CMK (cell line): ENCODE measurements around the gene TEX2.

Experiments
- DNase-seq: peaks from one replicate; pipeline ENCODE4 v3.0.0-alpha.2; 2010; ENCODE audit warnings: low read depth

TEX2 gene

DNA sequence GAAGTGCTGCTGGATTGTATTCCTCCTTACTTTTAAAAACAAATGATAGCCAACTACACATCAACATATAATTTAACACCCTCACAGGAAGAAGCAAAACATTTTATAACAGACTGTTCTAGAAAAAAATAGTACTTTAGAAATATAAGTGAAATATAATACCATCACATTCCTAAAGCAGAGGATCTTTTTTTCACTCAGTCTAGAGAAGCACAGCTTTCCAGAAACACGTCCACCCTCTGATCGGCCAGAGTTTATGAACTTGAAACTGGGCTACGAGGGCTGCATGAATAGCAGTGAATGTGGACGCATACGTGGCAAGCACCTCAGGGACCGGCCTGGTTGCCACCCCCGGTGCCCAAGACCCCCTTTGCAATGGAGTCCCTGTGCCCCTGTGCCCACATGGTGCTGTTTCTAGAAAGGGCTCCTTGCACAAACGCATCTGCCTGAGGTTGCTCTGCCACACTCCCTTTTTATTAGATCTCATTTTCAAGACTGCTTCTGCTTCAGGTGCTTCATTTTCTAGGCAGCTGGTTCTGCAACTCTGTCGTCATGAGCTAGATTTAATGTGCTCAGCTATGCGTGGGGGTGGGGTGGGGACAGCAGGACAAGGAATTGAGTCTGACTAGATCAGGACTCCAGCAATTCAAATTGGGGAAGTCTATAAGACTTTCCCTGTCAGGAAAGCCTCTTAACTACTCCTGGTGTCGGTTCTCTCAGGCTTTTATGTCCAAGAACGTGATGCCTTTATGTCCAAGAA lies 104.0 kb downstream of the TEX2 start:
- DNase-seq, result no peak

DNA sequence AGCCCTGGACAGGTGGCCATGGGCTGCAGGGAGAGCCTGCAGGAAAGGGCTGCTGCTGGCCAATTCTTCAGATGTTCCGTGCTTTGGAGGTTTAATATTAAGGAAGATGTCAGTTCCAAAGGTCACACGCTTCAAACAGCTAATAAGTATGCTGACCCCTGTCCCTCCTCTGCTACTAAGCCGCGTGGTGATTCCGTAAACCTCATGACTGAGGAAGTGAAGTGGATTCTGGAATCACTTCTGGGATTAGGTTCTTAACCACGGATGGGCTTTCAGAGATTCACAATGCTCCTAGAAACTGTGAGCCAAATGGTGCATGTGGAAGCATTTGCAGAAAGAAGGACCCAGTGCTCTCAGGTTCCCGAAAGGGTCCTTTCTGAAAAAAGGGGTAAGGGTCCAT lies 104.7 kb downstream of the TEX2 start:
- no peak for DNase-seq

DNA sequence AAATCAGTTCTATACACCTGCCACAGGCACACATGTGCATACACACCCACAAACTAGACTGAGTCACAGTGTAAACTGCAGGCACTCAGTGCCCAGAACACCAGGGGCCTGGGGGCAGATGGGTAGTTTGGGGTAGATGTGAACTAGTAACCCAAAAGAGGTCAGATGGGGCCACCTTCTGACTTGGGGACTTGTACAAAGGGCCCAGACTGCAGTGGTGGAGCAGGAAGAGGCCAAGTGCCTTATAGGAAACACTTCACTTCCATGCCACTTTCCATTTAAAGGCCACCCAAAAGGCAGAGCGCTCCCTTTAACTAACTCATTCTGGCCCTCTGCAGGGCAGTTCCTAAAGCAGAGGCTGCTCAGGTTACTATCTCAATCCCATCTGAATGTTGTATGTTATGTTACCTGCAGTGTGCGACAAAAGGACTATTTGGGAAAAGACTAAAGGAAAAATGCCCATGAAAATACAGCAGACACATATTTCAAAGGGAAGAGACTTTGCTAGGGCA lies 105.3 kb downstream of the TEX2 start:
- no peak for DNase-seq

DNA sequence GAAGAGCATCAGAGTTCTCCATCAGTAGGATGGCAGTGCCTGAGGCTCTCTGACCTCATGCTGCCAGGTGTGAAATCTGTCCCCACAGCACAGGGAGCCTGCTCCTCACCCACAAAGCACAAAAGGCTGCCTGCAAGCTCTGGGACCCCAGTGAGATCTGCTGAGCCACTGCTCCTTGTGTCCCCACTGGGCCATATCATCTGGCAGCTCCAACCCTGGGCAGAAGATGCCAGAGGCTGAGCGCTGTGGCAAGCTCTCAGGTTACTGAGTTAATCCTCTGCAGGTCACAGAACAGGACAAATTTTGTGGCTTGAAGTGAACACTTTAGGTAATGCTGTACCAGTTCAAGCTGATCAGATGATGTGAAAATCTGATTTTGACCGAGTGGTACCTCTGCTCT lies 106.4 kb downstream of the TEX2 start:
- DNase-seq, result no peak

DNA sequence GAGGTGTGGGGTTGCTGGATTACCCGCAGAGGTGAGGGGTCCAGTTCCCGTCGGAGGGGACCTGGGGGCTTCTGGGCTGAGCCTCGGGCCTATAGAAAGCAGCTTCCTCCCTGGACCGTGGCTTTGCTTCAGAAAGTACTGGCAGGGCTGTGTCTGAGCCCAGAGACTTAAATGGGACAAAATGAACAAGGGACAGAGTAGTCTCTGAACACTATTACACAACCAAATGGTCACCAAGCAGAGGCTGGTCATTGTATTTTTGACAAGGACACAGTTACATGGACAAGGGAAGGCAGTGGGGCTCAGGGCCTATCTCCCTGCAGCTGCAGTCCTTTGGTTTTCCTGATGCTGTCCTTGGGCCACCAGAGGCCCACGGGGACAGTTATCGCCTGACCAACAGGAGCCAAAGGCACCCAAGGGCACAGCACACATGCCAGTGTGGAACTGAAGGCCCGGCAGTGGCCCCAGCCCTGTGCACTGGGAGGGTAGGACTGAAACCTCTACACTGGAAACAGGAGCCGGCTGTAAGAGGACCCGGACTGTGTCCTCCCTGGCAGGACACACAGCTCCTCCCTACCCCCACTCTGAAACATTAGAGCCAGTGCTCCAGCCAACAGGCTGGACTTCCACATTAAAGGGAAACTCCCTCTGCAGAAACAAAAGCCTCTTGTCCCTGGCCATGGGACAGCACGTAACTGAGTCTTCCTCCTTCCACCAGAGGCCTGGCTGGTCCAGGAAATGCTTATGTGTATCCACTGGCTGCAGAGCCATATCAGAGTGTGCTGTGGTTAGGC lies 107.1 kb downstream of the TEX2 start:
- DNase-seq, result no peak

DNA sequence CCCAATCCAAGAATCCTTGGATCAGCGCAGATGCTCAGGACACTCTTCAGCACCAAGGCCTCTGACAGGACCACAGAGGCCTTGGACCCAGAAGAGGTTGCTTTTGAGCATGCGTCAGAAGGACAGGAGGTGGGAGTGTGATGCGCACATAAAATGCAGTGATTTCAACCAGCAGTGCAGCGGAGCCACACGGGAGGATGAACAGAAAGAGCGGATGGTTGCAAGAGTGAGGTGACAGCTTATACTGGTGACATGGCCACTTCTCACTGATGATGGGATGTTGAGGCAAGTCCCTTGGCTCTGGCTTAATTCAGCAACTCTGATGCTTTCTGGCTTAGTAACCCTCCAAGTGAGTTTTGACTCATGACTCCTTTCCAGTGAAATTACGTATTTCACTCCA lies 107.9 kb downstream of the TEX2 start:
- no peak for DNase-seq

DNA sequence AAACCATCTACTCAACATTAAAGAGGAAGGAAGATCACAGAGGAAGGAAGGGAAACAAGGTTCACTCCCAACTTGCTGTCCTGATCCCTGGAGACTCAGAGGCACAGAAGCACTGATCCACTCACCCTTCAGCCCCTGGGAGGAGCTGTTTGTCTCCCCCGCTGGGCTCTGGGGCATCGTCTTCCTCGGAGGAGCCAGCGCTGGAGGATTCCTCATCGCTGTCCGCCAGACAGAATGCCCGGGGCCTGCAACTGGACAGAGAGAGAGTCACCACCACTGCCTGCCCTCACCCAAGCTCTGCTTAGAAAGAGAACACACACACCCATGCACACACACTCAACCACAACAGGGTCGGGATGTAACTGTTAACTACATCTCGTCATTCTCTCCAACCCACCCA lies 108.3 kb downstream of the TEX2 start:
- DNase-seq, result no peak

DNA sequence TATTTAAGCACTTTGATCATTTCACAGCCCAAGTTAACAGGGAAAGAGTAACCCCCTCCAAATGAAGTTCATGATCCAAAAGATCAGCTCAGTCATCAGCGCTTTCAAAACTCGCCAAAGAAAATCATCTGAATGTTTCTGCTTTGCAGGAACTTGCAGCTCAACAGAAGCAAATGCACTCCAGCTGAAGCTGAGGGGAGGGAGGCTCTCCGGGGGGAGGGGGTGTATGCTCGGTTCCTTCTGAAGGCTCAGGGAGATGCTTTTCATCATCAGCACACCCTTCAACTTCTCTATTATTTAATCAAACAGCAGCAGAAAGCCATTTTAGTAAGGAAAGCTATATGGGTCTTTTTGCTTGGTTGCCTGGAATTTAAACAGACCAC lies 108.8 kb downstream of the TEX2 start:
- DNase-seq, result no peak

DNA sequence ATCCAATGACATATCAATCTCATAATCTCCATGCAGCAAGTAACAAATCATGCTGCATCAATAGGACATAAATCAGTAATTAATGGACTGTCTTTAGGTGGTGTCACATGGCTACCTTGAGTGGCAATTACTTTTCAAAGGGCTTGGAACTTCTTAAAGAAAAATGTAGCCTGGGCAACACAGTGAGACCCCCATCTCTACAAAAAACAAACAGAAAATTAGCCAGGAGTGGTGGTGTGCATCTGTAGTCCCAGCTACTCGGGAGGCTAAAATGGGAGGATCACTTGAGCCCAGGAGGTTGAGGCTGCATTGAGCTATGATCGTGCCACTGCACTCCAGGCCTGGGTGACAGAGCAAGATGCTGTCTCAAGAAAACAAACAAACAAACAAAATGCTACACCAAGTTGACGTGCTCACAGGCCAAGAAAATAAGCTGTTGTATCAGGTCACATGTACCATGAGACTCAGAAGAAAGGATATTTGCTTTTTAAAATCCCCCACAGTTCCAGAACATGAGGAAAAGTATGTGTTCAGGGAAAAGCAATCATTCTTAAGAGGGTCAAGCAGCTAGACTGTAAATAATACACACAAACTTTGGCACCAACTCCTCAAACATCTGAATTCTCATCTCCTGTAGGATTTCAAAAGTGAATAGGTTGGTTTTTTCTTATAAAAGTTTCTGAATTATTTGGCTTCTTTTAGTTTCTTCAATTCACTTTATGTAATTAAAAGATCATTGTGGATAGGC lies 109.3 kb downstream of the TEX2 start:
- no peak for DNase-seq

DNA sequence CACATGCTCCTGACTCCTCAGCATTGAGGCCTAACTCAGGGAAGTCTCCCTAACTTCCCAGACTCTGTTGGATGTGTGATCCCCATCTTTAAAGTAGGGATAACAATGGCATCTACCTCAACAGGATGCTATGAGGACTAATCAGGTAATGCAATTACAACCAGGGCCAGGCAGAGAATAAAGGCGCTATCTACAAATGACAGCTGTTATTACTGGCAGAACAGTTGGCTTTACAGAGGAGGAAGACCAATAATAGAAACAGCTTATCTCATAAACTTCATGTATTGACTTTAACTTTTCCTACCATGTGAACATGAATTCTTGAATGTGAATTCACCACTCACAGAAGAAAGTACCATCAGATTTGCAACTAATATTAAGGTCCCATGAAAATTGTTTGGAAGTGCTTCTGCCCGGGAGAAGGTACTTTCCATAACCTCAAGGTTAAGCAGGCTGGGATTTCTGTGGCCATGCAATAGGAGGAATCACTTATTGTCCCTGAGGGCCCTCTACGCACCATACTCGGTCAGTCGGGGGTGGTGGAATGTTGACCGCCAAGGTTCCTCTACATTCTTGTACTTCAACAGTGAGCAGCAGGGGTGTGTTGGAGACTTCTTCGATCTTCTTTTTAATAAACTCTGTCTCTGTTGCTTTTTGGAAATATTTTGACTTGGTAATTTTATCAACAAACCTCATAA lies 110.5 kb downstream of the TEX2 start:
- no peak for DNase-seq

DNA sequence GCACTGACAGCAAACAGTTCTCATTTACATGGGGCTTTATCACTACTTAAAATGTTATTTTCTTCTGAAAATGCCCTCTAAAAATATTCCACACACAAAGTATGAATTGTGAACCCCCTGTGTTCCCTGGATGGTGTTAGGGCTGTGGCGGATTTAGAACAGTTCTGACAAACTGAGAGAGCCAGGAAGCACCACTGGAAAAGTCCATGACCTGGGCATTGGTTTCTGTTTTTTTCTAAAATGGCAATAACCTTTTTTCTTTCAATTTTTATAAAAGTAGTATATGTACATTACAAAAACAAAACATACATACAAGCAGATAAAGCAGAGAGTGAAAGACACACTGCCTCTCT lies 112.1 kb downstream of the TEX2 start:
- DNase-seq, result no peak

DNA sequence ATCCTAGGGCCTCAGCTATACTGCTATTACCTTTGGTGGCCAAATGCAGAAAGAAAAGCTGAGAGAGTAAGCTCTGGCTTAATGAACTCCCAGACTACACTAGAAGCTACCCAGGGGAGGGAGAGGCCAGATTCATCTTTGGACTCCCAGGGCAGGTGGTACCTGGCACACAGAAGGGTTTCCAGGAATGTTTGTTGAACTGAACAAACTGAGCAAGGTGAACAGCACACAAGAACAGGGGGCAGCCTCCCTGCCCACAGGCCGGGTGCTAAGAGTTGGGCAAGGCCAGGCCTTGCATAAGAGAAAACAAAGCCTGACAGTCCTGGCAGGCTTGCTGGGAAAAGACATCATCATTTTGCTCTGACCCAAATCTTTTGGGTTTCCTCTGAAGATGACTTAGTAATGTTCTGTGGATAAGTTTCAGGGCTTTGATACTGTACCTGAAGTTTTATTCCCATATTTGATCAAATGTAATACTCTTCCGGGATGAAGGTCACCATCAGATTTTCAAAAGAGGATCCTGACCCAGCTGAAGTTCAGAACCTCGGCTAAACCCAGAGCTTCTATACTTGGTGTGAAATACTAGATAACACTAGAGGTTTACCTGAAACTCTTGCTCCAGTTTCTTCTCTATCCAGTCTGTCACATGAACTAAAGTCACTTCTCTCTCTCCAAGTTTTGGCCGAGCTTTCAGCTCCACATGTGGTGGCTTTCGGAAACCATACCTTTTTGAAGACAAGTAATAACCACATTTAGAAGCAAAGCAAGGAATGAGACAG lies 112.6 kb downstream of the TEX2 start:
- no peak for DNase-seq

DNA sequence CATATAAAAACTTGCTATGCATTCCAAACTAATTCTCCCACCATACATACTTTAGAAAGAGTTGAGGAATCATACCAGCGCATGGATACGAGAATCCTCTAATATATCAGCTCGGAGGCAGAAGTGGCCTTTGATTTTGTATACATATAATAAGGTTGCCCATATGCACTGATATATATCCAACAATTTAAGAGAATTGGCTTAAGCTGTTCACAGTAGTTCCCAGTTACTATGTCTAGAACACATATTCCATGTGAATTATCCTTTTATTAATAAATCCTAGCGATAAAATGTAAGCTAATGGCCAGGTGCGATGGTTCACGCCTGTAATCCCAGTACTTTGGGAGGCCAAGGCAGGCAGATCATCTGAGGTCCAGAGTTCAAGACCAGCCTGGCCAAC lies 113.9 kb downstream of the TEX2 start:
- DNase-seq, result no peak

DNA sequence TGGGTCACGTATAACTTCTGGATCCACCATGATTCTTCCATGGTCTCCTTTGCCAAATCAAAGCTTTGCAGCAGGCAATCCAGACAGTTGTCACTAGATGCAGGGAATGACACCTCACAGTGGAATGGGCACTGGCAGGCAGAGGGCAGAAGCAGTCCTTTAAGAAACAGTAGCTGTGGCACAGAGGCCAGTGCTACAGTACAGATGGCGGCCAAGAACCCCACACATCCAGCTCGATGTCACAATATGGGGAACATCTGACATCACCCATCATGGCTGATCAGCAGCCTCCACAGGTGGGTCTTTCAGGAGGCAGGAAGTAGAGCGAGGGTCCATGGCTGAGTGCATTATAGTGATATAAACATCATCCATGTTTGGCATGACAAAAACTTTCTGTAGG lies 114.4 kb downstream of the TEX2 start:
- no peak for DNase-seq

DNA sequence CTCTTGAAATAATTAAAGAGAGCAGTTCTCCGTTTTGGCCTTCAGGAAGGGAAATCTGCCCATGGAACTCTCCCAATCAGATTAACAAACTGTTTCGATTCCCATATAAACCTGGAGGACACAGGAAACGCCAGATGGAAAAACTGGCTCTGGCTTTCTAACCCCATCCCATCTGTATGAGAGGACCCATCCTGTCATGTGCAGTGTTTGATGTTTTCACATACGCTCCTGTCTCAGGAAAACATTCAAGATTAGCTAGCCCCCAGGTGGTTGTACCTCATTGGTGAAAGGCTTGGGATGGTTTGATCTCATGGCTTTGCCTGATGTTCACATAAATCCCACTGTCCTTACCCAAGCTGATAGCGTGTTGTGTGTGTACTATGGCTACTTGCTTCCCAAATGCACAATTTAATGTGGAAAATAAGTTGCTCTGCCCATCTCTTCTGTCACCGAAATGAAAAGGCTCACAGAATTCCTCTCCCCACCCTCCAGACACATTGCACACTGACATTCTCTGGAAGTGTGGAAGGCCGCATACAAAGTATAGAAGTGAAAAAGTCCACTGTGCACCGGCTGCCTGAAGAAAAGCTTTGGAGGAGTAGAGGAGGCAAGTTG lies 114.9 kb downstream of the TEX2 start:
- no peak for DNase-seq

DNA sequence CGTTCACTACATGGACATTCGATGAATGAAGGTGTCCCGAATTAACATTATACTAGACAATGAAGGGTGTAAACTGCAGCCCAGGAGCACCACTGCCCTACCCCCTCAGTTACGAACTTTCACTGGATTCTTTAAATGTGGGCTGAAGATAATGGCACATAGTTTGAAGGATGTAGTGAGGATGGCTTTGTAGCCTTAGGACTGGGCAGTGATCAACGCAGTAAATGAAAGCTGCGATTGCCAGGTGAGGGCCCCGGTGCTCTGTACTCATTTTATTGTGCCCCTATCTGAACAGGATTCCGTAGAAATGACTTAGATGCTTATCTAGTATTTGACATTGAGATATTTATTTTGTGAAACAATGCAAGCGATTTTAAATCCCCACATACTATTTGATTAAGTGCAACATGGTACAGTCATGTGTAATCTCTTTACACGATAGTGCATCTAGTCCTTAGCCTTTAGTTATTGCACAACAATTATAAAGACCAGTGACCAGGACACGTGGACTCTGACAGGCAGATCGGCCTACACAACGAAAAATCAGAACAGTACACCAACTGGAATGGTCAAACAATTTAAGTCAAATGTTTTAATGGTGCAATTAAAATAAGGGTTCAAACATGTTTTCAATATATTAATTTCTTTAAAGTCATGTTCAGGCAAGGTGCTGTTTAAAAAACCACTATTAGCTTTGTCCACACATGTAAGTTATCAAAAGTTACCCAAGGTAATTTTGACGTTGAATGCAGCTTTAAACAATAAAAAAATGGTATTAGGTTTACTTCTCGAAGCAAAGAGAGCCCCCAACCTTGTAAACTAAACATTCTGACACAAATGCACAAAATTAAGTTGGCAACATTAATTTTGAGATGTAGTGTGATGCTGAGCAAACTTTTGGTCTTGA lies 115.7 kb downstream of the TEX2 start:
- no peak for DNase-seq

DNA sequence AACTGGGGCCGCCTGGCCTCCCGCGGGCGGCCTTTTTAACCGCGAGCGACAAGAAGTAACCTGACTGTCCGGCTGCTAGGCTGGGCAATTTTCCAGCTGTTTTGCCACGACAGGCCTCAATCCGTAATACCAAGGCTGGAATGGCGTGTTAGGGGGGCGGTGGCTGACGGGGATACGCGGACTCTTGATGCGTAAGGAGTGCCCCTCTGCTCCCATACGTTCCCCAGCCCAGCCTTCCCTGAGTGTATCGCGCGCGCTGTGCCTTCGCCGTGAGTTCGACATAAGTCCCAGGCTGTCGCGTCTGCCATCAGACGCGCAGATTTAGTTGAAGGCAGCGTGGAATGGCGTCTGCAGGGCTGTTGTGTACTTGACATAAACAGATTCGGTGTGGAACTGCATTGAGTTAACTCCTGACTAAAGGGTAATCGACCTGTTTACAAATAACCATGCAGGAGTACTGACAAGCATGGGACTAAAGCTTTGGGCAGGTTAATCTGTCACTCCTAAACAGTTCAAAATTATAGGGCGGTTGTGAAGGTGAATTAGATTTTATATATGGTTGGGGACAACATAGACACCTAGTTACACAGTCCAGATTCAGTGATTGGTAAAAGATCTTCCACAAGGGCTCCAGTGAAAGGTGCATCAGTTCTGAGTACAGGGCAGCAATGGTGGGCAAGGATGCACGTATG lies 116.5 kb downstream of the TEX2 start:
- no peak for DNase-seq

DNA sequence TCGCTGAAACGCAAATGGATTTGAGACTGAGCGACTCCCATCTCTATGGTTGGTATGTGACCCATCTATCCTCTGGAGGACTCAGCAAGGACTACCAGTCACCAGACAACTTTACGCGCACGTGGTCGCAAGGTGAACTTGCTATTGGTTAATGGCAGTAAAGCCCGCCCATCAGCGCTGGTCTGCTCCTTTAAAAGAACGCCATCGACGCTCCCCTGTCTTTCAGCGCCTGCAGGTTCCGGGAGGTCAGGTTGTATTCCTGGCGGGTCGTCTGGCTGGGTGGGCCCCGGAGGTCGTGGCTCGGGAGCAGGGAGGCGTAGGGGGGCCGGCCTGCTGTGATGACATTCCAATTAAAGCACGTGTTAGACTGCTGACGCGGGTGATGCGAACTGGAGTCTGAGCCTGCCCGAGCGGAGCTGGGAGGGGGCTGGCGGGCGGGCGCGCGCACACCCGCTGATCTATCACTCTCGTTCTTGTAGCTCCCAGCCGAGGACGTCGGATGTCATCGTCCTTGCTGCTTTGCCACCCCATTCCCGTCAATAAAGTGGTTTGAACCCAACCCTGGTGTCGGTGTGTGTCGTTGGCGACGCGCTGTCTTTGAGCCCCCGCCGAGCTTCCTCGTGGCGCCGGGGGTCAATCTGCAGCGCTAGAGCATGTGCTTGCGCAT lies 117.2 kb downstream of the TEX2 start:
- peak; percentile 100 for DNase-seq

DNA sequence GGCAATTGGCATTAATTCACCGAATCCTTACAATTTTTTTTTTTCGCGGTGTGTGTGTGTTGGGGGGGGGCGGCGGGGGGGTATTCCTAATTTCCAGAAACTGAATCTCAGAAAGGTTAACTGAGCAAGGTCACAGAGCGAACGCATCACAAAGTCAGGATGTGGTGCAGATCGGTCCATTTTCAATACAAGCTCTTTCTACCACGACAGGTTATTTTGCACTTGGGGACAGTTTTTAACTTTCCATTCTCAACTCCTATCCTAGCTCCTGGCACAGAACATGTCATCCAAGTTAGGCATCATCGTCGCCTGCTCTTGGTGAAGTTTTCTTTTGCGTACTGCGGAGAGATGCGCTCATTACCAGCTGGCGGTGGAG lies 117.7 kb downstream of the TEX2 start:
- DNase-seq, result no peak
